Astrocyte (in vitro differentiated cells and primary cell): ENCODE measurements around the gene NOD1.

Experiments
- CTCF ChIP-seq: IDR thresholded peaks from 2 replicates; pipeline ENCODE4 v1.5.1; 2011; ENCODE audit warnings: low read depth, mild to moderate bottlenecking, inconsistent platforms, low read length, moderate library complexity; ENCODE audit not compliant: insufficient read depth
- EZH2 ChIP-seq: IDR thresholded peaks from 2 replicates; pipeline ENCODE4 v1.6.1; 2012; ENCODE audit warnings: mild to moderate bottlenecking, low read length, inconsistent platforms; ENCODE audit not compliant: insufficient read depth

- TF ChIP-seq EZH2: no peak
- no peak for TF ChIP-seq CTCF
These were observed 40.5 kb upstream of the NOD1 start for GRCh38 chr7:30519122-30519521.
